ENCODE results near the gene DLEC1. TPM values are rescaled to one million over a fixed set of nuclear protein-coding genes. Genes with fewer than 3 reads are reported as not detected.

DLEC1 gene
- total and polyA plus RNA-seq, 2 donors (not counting 1 experiment from before 2014, with no cell fraction given), result under 0.01 to 0.02 TPM

DNA sequence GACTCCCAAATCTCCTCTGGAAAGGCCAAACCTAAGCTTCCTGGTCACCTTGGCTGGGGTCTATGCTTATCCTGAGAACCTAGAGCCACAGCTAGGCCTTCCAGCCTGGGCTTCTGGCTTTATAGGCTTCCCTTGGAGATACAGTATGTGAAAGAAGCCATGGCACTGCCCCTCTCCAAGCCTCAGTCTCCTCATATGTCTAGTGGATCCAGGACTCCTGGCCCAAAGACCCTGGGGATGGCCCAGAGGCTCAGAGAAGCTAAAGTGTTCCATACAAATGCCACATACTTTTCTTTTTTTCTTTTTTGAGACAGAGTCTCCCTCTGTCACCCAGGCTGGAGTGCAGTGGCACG, 89.3 kb downstream of the DLEC1 start:
- H4K20me1 ChIP-seq (ENCODE audit: control insufficient read depth, extremely low read depth, insufficient read depth, low read length), result no peaks in the 10 kb centered on the region
- no peak overlapping the region for H3K27ac ChIP-seq (ENCODE audit: insufficient read depth, low read length)
- no peaks in the 10 kb centered on the region for H3K27me3 ChIP-seq (ENCODE audit: control insufficient read depth, insufficient read depth, low read length)
- peaks cover 20% of the 10 kb centered on the region for H3K36me3 ChIP-seq (ENCODE audit: control insufficient read depth, insufficient read depth, low read length)
- H3K9me3 ChIP-seq (ENCODE audit: control insufficient read depth, insufficient read depth, low read depth, low read length), result no peaks in the 10 kb centered on the region
- H3K4me2 ChIP-seq (ENCODE audit: extremely low read depth, insufficient read depth, low read length), result no peak overlapping the region
- no peak overlapping the region for H2AFZ ChIP-seq (ENCODE audit: low read length)
- DNase-seq (ENCODE audit: low read depth in 2 of 2), result no peak
- H3K4me3 ChIP-seq (replicated peaks in 1 of 4; ENCODE audit: control extremely low read depth in 1 of 4, insufficient read depth in 1 of 4, low read depth in 3 of 4, low read length in 4 of 4), result no peak overlapping the region
- H3K9ac ChIP-seq (ENCODE audit: insufficient read depth, low read length), result no peak overlapping the region
- no peaks in the 10 kb centered on the region for H3K79me2 ChIP-seq (ENCODE audit: control insufficient read depth, insufficient read depth, low read length)
- no peak for TF ChIP-seq EZH2 (IDR thresholded peaks at IDR 0.05; ENCODE audit: low read length, missing control alignments)
- TF ChIP-seq, protein P1, sequence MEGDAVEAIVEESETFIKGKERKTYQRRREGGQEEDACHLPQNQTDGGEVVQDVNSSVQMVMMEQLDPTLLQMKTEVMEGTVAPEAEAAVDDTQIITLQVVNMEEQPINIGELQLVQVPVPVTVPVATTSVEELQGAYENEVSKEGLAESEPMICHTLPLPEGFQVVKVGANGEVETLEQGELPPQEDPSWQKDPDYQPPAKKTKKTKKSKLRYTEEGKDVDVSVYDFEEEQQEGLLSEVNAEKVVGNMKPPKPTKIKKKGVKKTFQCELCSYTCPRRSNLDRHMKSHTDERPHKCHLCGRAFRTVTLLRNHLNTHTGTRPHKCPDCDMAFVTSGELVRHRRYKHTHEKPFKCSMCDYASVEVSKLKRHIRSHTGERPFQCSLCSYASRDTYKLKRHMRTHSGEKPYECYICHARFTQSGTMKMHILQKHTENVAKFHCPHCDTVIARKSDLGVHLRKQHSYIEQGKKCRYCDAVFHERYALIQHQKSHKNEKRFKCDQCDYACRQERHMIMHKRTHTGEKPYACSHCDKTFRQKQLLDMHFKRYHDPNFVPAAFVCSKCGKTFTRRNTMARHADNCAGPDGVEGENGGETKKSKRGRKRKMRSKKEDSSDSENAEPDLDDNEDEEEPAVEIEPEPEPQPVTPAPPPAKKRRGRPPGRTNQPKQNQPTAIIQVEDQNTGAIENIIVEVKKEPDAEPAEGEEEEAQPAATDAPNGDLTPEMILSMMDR (conservative IDR thresholded peaks at IDR 0.05 in 1 of 2, IDR thresholded peaks at IDR 0.05 in 1 of 2; ENCODE audit: low read depth in 1 of 2, low read length in 2 of 2), result no peak
- H3K4me1 ChIP-seq (ENCODE audit: control insufficient read depth, extremely low read depth, insufficient read depth, low read length), result no peaks in the 10 kb centered on the region

DNA sequence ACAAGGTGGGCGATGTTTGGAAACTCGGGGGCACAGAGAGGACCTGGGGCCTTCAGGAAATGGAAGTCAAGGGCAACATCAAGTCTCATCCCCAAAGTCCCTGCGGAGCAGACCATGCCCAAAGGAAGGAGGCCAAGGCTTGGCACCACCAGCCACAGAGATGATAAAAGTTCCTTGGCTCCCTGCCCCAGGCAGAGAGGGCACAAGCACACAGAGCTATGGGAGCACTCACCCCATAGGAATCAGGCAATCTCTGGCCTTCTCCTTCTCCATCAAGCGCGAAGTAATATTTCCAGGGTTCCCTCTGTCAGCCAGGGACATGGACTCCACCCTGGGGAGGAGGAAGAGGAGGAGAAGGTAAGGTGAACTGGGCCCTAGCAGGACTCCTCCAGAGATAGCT, 90.0 kb downstream of the DLEC1 start:
- Histone ChIP-seq H3K36me3 (ENCODE audit: control insufficient read depth, insufficient read depth, low read length) (peaks cover 20% of the 10 kb centered on the region), H3K4me2 (ENCODE audit: extremely low read depth, insufficient read depth, low read length) (no peak overlapping the region)

DNA sequence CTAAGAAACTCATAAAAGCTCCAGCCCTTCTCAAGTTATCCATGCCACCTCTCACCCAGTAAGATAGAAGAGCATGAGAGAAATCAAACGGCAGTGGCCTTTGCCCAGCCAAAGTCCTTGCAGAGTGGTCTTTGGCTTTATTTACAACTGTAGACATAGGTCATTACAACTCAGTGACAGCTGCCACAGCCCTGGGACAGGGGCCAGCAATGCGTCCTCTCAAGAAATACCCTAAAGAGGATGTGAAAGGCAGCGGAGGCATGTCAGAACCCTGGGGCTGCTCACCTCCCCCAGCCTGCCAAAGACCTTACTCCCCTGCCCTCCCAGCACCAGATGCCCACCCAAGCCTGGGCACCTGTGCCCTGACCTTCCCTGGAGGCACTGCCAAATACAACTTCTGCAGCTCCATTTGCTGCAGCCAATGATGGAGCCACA, 91.6 kb downstream of the DLEC1 start:
- no peak overlapping the region for H3K9ac ChIP-seq (ENCODE audit: insufficient read depth, low read length)
- H3K27me3 ChIP-seq (ENCODE audit: control insufficient read depth, insufficient read depth, low read length), result no peaks in the 10 kb centered on the region
- H3K27ac ChIP-seq (ENCODE audit: insufficient read depth, low read length), result no peak overlapping the region
- H3K79me2 ChIP-seq (ENCODE audit: control insufficient read depth, insufficient read depth, low read length), result peaks cover 2% of the 10 kb centered on the region
- no peak overlapping the region for H3K4me3 ChIP-seq (replicated peaks in 1 of 4; ENCODE audit: control extremely low read depth in 1 of 4, insufficient read depth in 1 of 4, low read depth in 3 of 4, low read length in 4 of 4)
- no peaks in the 10 kb centered on the region for H3K9me3 ChIP-seq (ENCODE audit: control insufficient read depth, insufficient read depth, low read depth, low read length)
- H3K36me3 ChIP-seq (ENCODE audit: control insufficient read depth, insufficient read depth, low read length), result peaks cover 17% of the 10 kb centered on the region
- DNase-seq (ENCODE audit: low read depth in 2 of 2), result no peak
- H2AFZ ChIP-seq (ENCODE audit: low read length), result no peak overlapping the region
- no peak overlapping the region for H3K4me2 ChIP-seq (ENCODE audit: extremely low read depth, insufficient read depth, low read length)
- TF ChIP-seq EZH2 (IDR thresholded peaks at IDR 0.05; ENCODE audit: low read length, missing control alignments), result no peak
- TF ChIP-seq, protein P1 (conservative IDR thresholded peaks at IDR 0.05 in 1 of 2, IDR thresholded peaks at IDR 0.05 in 1 of 2; ENCODE audit: low read depth in 1 of 2, low read length in 2 of 2), result no peak
- H3K4me1 ChIP-seq (ENCODE audit: control insufficient read depth, extremely low read depth, insufficient read depth, low read length), result no peaks in the 10 kb centered on the region
- H4K20me1 ChIP-seq (ENCODE audit: control insufficient read depth, extremely low read depth, insufficient read depth, low read length), result no peaks in the 10 kb centered on the region

More for the DNA sequence above, 90.0 kb downstream of the DLEC1 start:
- Histone ChIP-seq H3K79me2 (ENCODE audit: control insufficient read depth, insufficient read depth, low read length) (no peaks in the 10 kb centered on the region), H3K4me1 (ENCODE audit: control insufficient read depth, extremely low read depth, insufficient read depth, low read length) (no peaks in the 10 kb centered on the region), H3K4me3 (replicated peaks in 1 of 4; ENCODE audit: control extremely low read depth in 1 of 4, insufficient read depth in 1 of 4, low read depth in 3 of 4, low read length in 4 of 4) (no peak overlapping the region), H3K27ac (ENCODE audit: insufficient read depth, low read length) (no peak overlapping the region), H2AFZ (ENCODE audit: low read length) (no peak overlapping the region), H3K27me3 (ENCODE audit: control insufficient read depth, insufficient read depth, low read length) (no peaks in the 10 kb centered on the region), H3K9ac (ENCODE audit: insufficient read depth, low read length) (no peak overlapping the region), H3K9me3 (ENCODE audit: control insufficient read depth, insufficient read depth, low read depth, low read length) (no peaks in the 10 kb centered on the region), H4K20me1 (ENCODE audit: control insufficient read depth, extremely low read depth, insufficient read depth, low read length) (no peaks in the 10 kb centered on the region)
- no peak for DNase-seq (ENCODE audit: low read depth in 2 of 2)
- TF ChIP-seq EZH2 (IDR thresholded peaks at IDR 0.05; ENCODE audit: low read length, missing control alignments), result no peak
- TF ChIP-seq, protein P1 (conservative IDR thresholded peaks at IDR 0.05 in 1 of 2, IDR thresholded peaks at IDR 0.05 in 1 of 2; ENCODE audit: low read depth in 1 of 2, low read length in 2 of 2), result no peak
